HEK293 (cell line): ENCODE results near the gene SERINC5.
A peak's percentile ranks its signal among the peaks of the same experiment; 100 is the strongest.

Experiments
- CTCF ChIA-PET: fragments of 350-600 bp; formaldehyde crosslinking; extraction: SDS; loops from one replicate; lab custom pipeline; 2021; ENCODE audit warnings: antibody characterized with exemption; lab: Yijun Ruan, JAX
- POLR2A ChIA-PET: fragments of 300-600 bp; formaldehyde crosslinking; extraction: SDS; loops from one replicate; lab custom pipeline; 2020; ENCODE audit warnings: antibody characterized with exemption, inconsistent platforms; lab: Yijun Ruan, JAX
- H3K27ac ChIP-seq: fragments of 200-500 bp; sonication (Bioruptor generic); 2 replicates; pipeline ENCODE4 v1.5.1; 2014; ENCODE audit warnings: low read depth, low read length, control low read depth, inconsistent platforms; ENCODE audit errors: extremely low read depth
- H3K36me3 ChIP-seq, 2 experiments: fragments of 200-500 bp in 1 of 2; sonication (Bioruptor generic) in 1 of 2; 1 replicate in 1 of 2; 2 replicates in 1 of 2; pipeline ENCODE4 v1.5.1; 2014 to 2017; ENCODE audit warnings: inconsistent platforms in 2 of 2, low read length in 2 of 2; ENCODE audit not compliant: control insufficient read depth in 2 of 2, insufficient read depth in 1 of 2
- H3K4me1 ChIP-seq: fragments of 200-500 bp; sonication (Bioruptor generic); 2 replicates; pipeline ENCODE4 v1.5.1; 2014; ENCODE audit warnings: mild to moderate bottlenecking, low read length, inconsistent platforms; ENCODE audit not compliant: control insufficient read depth, insufficient read depth
- H3K4me3 ChIP-seq: 2 replicates; pipeline ENCODE4 v1.5.1; 2011; ENCODE audit warnings: low read depth, mild to moderate bottlenecking, control low read depth, low read length, moderate library complexity
- H3K9me3 ChIP-seq: fragments of 200-500 bp; sonication (Bioruptor generic); 2 replicates; pipeline ENCODE4 v1.5.1; 2014; ENCODE audit warnings: low read depth, low read length, inconsistent platforms; ENCODE audit not compliant: control insufficient read depth, insufficient read depth
- KLF7 ChIP-seq: fragments of 450-650 bp; formaldehyde crosslinking; IDR thresholded peaks from 2 replicates; pipeline ENCODE4 v1.5.1; 2016; ENCODE audit warnings: missing biosample characterization, missing genetic modification characterization, borderline replicate concordance
- OVOL3 ChIP-seq: fragments of 450-650 bp; formaldehyde crosslinking; IDR thresholded peaks from 2 replicates; pipeline ENCODE4 v1.5.1; 2016; ENCODE audit warnings: missing biosample characterization, missing genetic modification characterization
- ZBTB17 ChIP-seq: fragments of 450-650 bp; formaldehyde crosslinking; IDR thresholded peaks from 2 replicates; pipeline ENCODE4 v1.5.1; 2016; ENCODE audit warnings: missing biosample characterization, missing genetic modification characterization
- ZNF16 ChIP-seq: fragments of 450-650 bp; formaldehyde crosslinking; IDR thresholded peaks from 2 replicates; pipeline ENCODE4 v1.5.1; 2016; ENCODE audit warnings: low read depth, missing biosample characterization, missing genetic modification characterization
- ZNF19 ChIP-seq: fragments of 450-650 bp; formaldehyde crosslinking; IDR thresholded peaks from 2 replicates; pipeline ENCODE4; 2016; ENCODE audit warnings: missing biosample characterization, missing genetic modification characterization, low read depth
- ZNF202 ChIP-seq: fragments of 450-650 bp; formaldehyde crosslinking; IDR thresholded peaks from 2 replicates; pipeline ENCODE4 v1.5.1; 2016; ENCODE audit warnings: missing biosample characterization, missing genetic modification characterization, borderline replicate concordance
- ZNF221 ChIP-seq: fragments of 450-650 bp; formaldehyde crosslinking; IDR thresholded peaks from 2 replicates; pipeline ENCODE4 v1.5.1; 2017; ENCODE audit warnings: missing biosample characterization, missing genetic modification characterization, borderline replicate concordance
- ZNF274 ChIP-seq, 2 experiments: fragments of 200-500 bp in 1 of 2; fragments of 450-650 bp in 1 of 2; sonication (Bioruptor generic) in 1 of 2; formaldehyde crosslinking in 1 of 2; IDR thresholded peaks; 2 replicates each; pipeline versions ENCODE4 v1.5.1 to v1.6.1; 2014 to 2016; ENCODE audit warnings: borderline replicate concordance in 1 of 2, inconsistent platforms in 1 of 2, low read length in 1 of 2, missing biosample characterization in 1 of 2, missing genetic modification characterization in 1 of 2
- ZNF426 ChIP-seq: fragments of 450-650 bp; formaldehyde crosslinking; IDR thresholded peaks from 2 replicates; pipeline ENCODE4 v1.5.1; 2017; ENCODE audit warnings: missing biosample characterization, missing genetic modification characterization, mild to moderate bottlenecking, inconsistent platforms, moderate library complexity
- ZNF514 ChIP-seq: fragments of 450-650 bp; formaldehyde crosslinking; IDR thresholded peaks from 2 replicates; pipeline ENCODE4 v1.5.1; 2016; ENCODE audit warnings: missing biosample characterization, missing genetic modification characterization
- ZNF521 ChIP-seq: fragments of 450-650 bp; formaldehyde crosslinking; IDR thresholded peaks from 2 replicates; pipeline ENCODE4 v1.5.1; 2017; ENCODE audit warnings: missing biosample characterization, mild to moderate bottlenecking, missing genetic modification characterization
- ZNF548 ChIP-seq: fragments of 450-650 bp; formaldehyde crosslinking; IDR thresholded peaks from 2 replicates; pipeline ENCODE4 v1.5.1; 2016; ENCODE audit warnings: missing biosample characterization, missing genetic modification characterization
- ZNF600 ChIP-seq: fragments of 450-650 bp; formaldehyde crosslinking; IDR thresholded peaks from 2 replicates; pipeline ENCODE4 v1.5.1; 2016; ENCODE audit warnings: missing biosample characterization, missing genetic modification characterization
- ZNF610 ChIP-seq: fragments of 450-650 bp; formaldehyde crosslinking; IDR thresholded peaks from 2 replicates; pipeline ENCODE4 v1.5.1; 2016; ENCODE audit warnings: missing biosample characterization, missing genetic modification characterization, borderline replicate concordance
- ZNF626 ChIP-seq: fragments of 450-650 bp; sonication (Bioruptor Pico); formaldehyde crosslinking; IDR thresholded peaks from 2 replicates; pipeline ENCODE4 v1.5.1; 2018; ENCODE audit warnings: missing biosample characterization, missing genetic modification characterization, inconsistent platforms
- ZNF660 ChIP-seq: fragments of 450-650 bp; IDR thresholded peaks from 2 replicates; pipeline ENCODE4 v1.5.1; 2018; ENCODE audit warnings: missing biosample characterization, mild to moderate bottlenecking, missing genetic modification characterization
- ZNF747 ChIP-seq: fragments of 450-650 bp; formaldehyde crosslinking; IDR thresholded peaks from 2 replicates; pipeline ENCODE4 v1.5.1; 2016; ENCODE audit warnings: missing biosample characterization, missing genetic modification characterization
- ZNF791 ChIP-seq: fragments of 450-650 bp; formaldehyde crosslinking; IDR thresholded peaks from 2 replicates; pipeline ENCODE4 v1.5.1; 2016; ENCODE audit warnings: missing biosample characterization, missing genetic modification characterization
- TF ChIP-seq, protein P1 (sequence below): fragments of 450-650 bp; formaldehyde crosslinking; IDR thresholded peaks from 2 replicates; pipeline ENCODE4 v1.5.1; 2016; ENCODE audit warnings: missing biosample characterization, missing genetic modification characterization
- TF ChIP-seq, protein P2 (sequence below): fragments of 450-650 bp; formaldehyde crosslinking; IDR thresholded peaks from 2 replicates; pipeline ENCODE4 v1.5.1; 2017; ENCODE audit warnings: missing biosample characterization, missing genetic modification characterization
- TF ChIP-seq, protein P3 (sequence below): fragments of 450-650 bp; formaldehyde crosslinking; IDR thresholded peaks from 2 replicates; pipeline ENCODE4 v1.5.0; 2017; ENCODE audit warnings: missing biosample characterization, missing genetic modification characterization, borderline replicate concordance
- TF ChIP-seq, protein P4 (sequence below): fragments of 450-650 bp; formaldehyde crosslinking; IDR thresholded peaks from 2 replicates; pipeline ENCODE4 v1.5.1; 2016; ENCODE audit warnings: missing biosample characterization, missing genetic modification characterization
- TF ChIP-seq, protein P5 (sequence below): IDR thresholded peaks from 2 replicates; pipeline ENCODE4 v1.6.1; 2011; ENCODE audit warnings: mild to moderate bottlenecking, low read depth, low read length, borderline replicate concordance
- TF ChIP-seq, protein P6 (sequence below): fragments of 450-650 bp; formaldehyde crosslinking; IDR thresholded peaks from 2 replicates; pipeline ENCODE4 v1.5.1; 2017; ENCODE audit warnings: missing biosample characterization, missing genetic modification characterization

SERINC5 gene

DNA sequence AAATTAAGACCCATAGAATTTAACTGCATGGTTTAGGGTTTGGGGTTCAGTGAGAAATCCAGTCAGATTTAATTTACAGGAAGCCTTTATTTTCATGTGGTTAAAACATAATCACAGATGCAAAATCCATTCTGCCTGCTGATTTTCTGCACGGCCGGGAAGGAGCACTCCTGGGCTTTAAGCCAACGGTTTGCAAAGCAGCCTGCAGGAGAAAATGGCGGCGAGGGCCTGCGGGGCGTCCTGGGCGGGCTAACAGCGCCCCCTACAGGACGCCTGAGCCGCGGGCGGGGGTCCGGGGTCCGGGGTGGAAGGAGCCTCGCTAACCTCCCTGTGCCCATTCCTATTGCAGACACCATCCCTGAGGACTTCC lies 173.1 kb downstream of the SERINC5 start:
- Histone ChIP-seq H3K4me1 (no peaks in the 10 kb centered on the region), H3K27ac (no peak overlapping the region), H3K4me3 (no peak overlapping the region), H3K36me3 (no peaks in the 10 kb centered on the region), H3K9me3 (no peaks in the 10 kb centered on the region)
- POLR2A ChIA-PET: no interaction called here
- CTCF ChIA-PET: interaction anchor here (0.6 to 3.5 kb wide), 48 partner anchors 9 to 1062 kb away, joined by 3 to 25 read pairs (median 4); no protein-coding TSS in a partner anchor
- TF ChIP-seq KLF7 (tag by site-specific recombination) (no peak), ZNF426 (no peak), ZNF660 (tag by site-specific recombination) (peak; percentile 80), ZNF548 (tag by site-specific recombination) (no peak), ZNF791 (no peak), ZNF626 (tag by site-specific recombination) (no peak), ZNF521 (tag by site-specific recombination) (no peak), OVOL3 (tag by site-specific recombination) (no peak), ZNF19 (no peak), ZNF514 (tag by site-specific recombination) (no peak), ZBTB17 (tag by site-specific recombination) (0 out of 2 replicates have a peak, but pooled peaks have one; percentile 7), ZNF600 (tag by site-specific recombination) (no peak), ZNF747 (no peak), ZNF16 (no peak), ZNF610 (tag by site-specific recombination) (no peak), ZNF274 (IDR thresholded peaks at IDR 0.05; ENCODE audit: low read length) (no peak), ZNF274 (tag by site-specific recombination; IDR thresholded peaks at IDR 0.05; ENCODE audit: borderline replicate concordance) (no peak), ZNF202 (tag by site-specific recombination) (no peak), ZNF221 (tag by site-specific recombination) (no peak)
- TF ChIP-seq, protein P1, sequence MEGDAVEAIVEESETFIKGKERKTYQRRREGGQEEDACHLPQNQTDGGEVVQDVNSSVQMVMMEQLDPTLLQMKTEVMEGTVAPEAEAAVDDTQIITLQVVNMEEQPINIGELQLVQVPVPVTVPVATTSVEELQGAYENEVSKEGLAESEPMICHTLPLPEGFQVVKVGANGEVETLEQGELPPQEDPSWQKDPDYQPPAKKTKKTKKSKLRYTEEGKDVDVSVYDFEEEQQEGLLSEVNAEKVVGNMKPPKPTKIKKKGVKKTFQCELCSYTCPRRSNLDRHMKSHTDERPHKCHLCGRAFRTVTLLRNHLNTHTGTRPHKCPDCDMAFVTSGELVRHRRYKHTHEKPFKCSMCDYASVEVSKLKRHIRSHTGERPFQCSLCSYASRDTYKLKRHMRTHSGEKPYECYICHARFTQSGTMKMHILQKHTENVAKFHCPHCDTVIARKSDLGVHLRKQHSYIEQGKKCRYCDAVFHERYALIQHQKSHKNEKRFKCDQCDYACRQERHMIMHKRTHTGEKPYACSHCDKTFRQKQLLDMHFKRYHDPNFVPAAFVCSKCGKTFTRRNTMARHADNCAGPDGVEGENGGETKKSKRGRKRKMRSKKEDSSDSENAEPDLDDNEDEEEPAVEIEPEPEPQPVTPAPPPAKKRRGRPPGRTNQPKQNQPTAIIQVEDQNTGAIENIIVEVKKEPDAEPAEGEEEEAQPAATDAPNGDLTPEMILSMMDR: peak; percentile 67; the same call in 1 of the 2 replicates
- TF ChIP-seq, protein P2, sequence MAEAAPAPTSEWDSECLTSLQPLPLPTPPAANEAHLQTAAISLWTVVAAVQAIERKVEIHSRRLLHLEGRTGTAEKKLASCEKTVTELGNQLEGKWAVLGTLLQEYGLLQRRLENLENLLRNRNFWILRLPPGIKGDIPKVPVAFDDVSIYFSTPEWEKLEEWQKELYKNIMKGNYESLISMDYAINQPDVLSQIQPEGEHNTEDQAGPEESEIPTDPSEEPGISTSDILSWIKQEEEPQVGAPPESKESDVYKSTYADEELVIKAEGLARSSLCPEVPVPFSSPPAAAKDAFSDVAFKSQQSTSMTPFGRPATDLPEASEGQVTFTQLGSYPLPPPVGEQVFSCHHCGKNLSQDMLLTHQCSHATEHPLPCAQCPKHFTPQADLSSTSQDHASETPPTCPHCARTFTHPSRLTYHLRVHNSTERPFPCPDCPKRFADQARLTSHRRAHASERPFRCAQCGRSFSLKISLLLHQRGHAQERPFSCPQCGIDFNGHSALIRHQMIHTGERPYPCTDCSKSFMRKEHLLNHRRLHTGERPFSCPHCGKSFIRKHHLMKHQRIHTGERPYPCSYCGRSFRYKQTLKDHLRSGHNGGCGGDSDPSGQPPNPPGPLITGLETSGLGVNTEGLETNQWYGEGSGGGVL (tag by site-specific recombination): no peak
- TF ChIP-seq, protein P3, sequence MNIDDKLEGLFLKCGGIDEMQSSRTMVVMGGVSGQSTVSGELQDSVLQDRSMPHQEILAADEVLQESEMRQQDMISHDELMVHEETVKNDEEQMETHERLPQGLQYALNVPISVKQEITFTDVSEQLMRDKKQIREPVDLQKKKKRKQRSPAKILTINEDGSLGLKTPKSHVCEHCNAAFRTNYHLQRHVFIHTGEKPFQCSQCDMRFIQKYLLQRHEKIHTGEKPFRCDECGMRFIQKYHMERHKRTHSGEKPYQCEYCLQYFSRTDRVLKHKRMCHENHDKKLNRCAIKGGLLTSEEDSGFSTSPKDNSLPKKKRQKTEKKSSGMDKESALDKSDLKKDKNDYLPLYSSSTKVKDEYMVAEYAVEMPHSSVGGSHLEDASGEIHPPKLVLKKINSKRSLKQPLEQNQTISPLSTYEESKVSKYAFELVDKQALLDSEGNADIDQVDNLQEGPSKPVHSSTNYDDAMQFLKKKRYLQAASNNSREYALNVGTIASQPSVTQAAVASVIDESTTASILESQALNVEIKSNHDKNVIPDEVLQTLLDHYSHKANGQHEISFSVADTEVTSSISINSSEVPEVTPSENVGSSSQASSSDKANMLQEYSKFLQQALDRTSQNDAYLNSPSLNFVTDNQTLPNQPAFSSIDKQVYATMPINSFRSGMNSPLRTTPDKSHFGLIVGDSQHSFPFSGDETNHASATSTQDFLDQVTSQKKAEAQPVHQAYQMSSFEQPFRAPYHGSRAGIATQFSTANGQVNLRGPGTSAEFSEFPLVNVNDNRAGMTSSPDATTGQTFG (tag by site-specific recombination): no peak
- TF ChIP-seq, protein P4, sequence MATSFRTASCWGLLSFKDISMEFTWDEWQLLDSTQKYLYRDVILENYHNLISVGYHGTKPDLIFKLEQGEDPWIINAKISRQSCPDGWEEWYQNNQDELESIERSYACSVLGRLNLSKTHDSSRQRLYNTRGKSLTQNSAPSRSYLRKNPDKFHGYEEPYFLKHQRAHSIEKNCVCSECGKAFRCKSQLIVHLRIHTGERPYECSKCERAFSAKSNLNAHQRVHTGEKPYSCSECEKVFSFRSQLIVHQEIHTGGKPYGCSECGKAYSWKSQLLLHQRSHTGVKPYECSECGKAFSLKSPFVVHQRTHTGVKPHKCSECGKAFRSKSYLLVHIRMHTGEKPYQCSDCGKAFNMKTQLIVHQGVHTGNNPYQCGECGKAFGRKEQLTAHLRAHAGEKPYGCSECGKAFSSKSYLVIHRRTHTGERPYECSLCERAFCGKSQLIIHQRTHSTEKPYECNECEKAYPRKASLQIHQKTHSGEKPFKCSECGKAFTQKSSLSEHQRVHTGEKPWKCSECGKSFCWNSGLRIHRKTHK (tag by site-specific recombination): no peak
- TF ChIP-seq, protein P5, sequence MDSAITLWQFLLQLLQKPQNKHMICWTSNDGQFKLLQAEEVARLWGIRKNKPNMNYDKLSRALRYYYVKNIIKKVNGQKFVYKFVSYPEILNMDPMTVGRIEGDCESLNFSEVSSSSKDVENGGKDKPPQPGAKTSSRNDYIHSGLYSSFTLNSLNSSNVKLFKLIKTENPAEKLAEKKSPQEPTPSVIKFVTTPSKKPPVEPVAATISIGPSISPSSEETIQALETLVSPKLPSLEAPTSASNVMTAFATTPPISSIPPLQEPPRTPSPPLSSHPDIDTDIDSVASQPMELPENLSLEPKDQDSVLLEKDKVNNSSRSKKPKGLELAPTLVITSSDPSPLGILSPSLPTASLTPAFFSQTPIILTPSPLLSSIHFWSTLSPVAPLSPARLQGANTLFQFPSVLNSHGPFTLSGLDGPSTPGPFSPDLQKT: no peak
- TF ChIP-seq, protein P6, sequence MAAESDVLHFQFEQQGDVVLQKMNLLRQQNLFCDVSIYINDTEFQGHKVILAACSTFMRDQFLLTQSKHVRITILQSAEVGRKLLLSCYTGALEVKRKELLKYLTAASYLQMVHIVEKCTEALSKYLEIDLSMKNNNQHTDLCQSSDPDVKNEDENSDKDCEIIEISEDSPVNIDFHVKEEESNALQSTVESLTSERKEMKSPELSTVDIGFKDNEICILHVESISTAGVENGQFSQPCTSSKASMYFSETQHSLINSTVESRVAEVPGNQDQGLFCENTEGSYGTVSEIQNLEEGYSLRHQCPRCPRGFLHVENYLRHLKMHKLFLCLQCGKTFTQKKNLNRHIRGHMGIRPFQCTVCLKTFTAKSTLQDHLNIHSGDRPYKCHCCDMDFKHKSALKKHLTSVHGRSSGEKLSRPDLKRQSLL (tag by site-specific recombination): no peak
